HEK293 (cell line): ENCODE measurements around the gene MDM2.

ENCODE experiments used
- BCL6B ChIP-seq: fragments of 450-650 bp; formaldehyde crosslinking; IDR thresholded peaks from 2 replicates; pipeline ENCODE4 v1.5.1; 2017; ENCODE audit warnings: missing biosample characterization, missing genetic modification characterization
- CTCF ChIP-seq: fragments of 450-650 bp; formaldehyde crosslinking; IDR thresholded peaks from 2 replicates; pipeline ENCODE4 v1.5.1; 2016; ENCODE audit warnings: missing biosample characterization, missing genetic modification characterization
- PRDM1 ChIP-seq: fragments of 450-650 bp; formaldehyde crosslinking; IDR thresholded peaks from 2 replicates; pipeline ENCODE4; 2016; ENCODE audit warnings: missing biosample characterization, missing genetic modification characterization
- ZNF133 ChIP-seq: fragments of 450-650 bp; formaldehyde crosslinking; IDR thresholded peaks from 2 replicates; pipeline ENCODE4 v1.5.1; 2016; ENCODE audit warnings: missing biosample characterization, missing genetic modification characterization
- ZNF155 ChIP-seq: fragments of 450-650 bp; formaldehyde crosslinking; IDR thresholded peaks from 2 replicates; pipeline ENCODE4 v1.5.1; 2016; ENCODE audit warnings: missing biosample characterization, missing genetic modification characterization
- ZNF426 ChIP-seq: fragments of 450-650 bp; formaldehyde crosslinking; IDR thresholded peaks from 2 replicates; pipeline ENCODE4 v1.5.1; 2017; ENCODE audit warnings: missing biosample characterization, missing genetic modification characterization, mild to moderate bottlenecking, inconsistent platforms, moderate library complexity

GRCh38 chr12:68887641-68888040 lies 79.7 kb downstream of the MDM2 start:
- TF ChIP-seq BCL6B (tag by site-specific recombination) (no peak), CTCF (no peak), ZNF133 (tag by site-specific recombination) (no peak), PRDM1 (tag by site-specific recombination) (no peak), ZNF155 (tag by site-specific recombination) (no peak), ZNF426 (tag by site-specific recombination) (no peak)
